Stimulated activated naive CD8-positive, alpha-beta T cell treated with anti-CD3 and anti-CD28 coated beads, Interleukin-15, Interleukin-2, amounts not matched to agents 100 ng/mL and 50 ng/mL, for 24 hours (primary cell): Measurements from ENCODE around the gene SIAE.
A peak's percentile ranks its signal among the peaks of the same experiment; 100 is the strongest.

Source experiments
- H3K27ac Mint-ChIP-seq: one replicate; pipeline ENCODE4 v1.8.0; 2021; ENCODE audit warnings: mild to moderate bottlenecking, mixed read lengths
- H3K27me3 Mint-ChIP-seq: one replicate; pipeline ENCODE4 v1.8.0; 2021; ENCODE audit warnings: mixed read lengths
- H3K36me3 Mint-ChIP-seq: one replicate; pipeline ENCODE4 v1.8.0; 2021; ENCODE audit warnings: low read depth, mixed read lengths
- H3K4me1 Mint-ChIP-seq: one replicate; pipeline ENCODE4 v1.8.0; 2021; ENCODE audit warnings: low read depth, mixed read lengths
- H3K4me3 Mint-ChIP-seq: one replicate; pipeline ENCODE4 v1.8.0; 2021; ENCODE audit warnings: mild to moderate bottlenecking, mixed read lengths
- H3K9me3 Mint-ChIP-seq: one replicate; pipeline ENCODE4 v1.8.0; 2021; ENCODE audit warnings: mixed read lengths

SIAE gene

GRCh38 chr11:124646148-124646547 lies 27.4 kb downstream of the SIAE start:
- H3K4me1 Mint-ChIP-seq: peaks cover 5% of the 10 kb centered on the region
- no peaks in the 10 kb centered on the region for H3K9me3 Mint-ChIP-seq
- no peak overlapping the region for H3K27ac Mint-ChIP-seq
- no peaks in the 10 kb centered on the region for H3K27me3 Mint-ChIP-seq
- H3K4me3 Mint-ChIP-seq: no peak overlapping the region
- H3K36me3 Mint-ChIP-seq: no peaks in the 10 kb centered on the region

- Mint-ChIP-seq H3K27ac (no peak overlapping the region), H3K27me3 (no peaks in the 10 kb centered on the region), H3K4me3 (no peak overlapping the region), H3K36me3 (no peaks in the 10 kb centered on the region), H3K4me1 (peaks cover 5% of the 10 kb centered on the region), H3K9me3 (no peaks in the 10 kb centered on the region)
These were observed 28.9 kb downstream of the SIAE start for GRCh38 chr11:124644426-124645280.

GRCh38 chr11:124643605-124644425 lies 29.7 kb downstream of the SIAE start:
- H3K4me3 Mint-ChIP-seq: no peak overlapping the region
- no peaks in the 10 kb centered on the region for H3K9me3 Mint-ChIP-seq
- no peaks in the 10 kb centered on the region for H3K27me3 Mint-ChIP-seq
- H3K4me1 Mint-ChIP-seq: peaks cover 5% of the 10 kb centered on the region
- H3K27ac Mint-ChIP-seq: no peak overlapping the region
- H3K36me3 Mint-ChIP-seq: peaks cover under 1% of the 10 kb centered on the region

- Mint-ChIP-seq H3K4me3 (no peak overlapping the region), H3K36me3 (peaks cover 7% of the 10 kb centered on the region), H3K4me1 (peaks cover 5% of the 10 kb centered on the region), H3K9me3 (no peaks in the 10 kb centered on the region), H3K27ac (no peak overlapping the region), H3K27me3 (no peaks in the 10 kb centered on the region)
These were observed 30.4 kb downstream of the SIAE start for GRCh38 chr11:124643042-124643604.

GRCh38 chr11:124642628-124643027 lies 30.9 kb downstream of the SIAE start:
- Mint-ChIP-seq H3K9me3 (no peaks in the 10 kb centered on the region), H3K4me3 (no peak overlapping the region), H3K4me1 (peaks cover 5% of the 10 kb centered on the region), H3K27me3 (no peaks in the 10 kb centered on the region), H3K36me3 (peaks cover 12% of the 10 kb centered on the region), H3K27ac (no peak overlapping the region)

- peaks cover 5% of the 10 kb centered on the region for H3K4me1 Mint-ChIP-seq
- no peak overlapping the region for H3K27ac Mint-ChIP-seq
- no peaks in the 10 kb centered on the region for H3K9me3 Mint-ChIP-seq
- no peaks in the 10 kb centered on the region for H3K27me3 Mint-ChIP-seq
- H3K4me3 Mint-ChIP-seq: no peak overlapping the region
- H3K36me3 Mint-ChIP-seq: peaks cover 27% of the 10 kb centered on the region
These were observed 32.9 kb downstream of the SIAE start for GRCh38 chr11:124640666-124641065.

- Mint-ChIP-seq H3K27me3 (no peaks in the 10 kb centered on the region), H3K4me1 (no peaks in the 10 kb centered on the region), H3K27ac (no peak overlapping the region), H3K9me3 (no peaks in the 10 kb centered on the region), H3K36me3 (peaks cover 28% of the 10 kb centered on the region), H3K4me3 (no peak overlapping the region)
These were observed 34.4 kb downstream of the SIAE start for GRCh38 chr11:124639186-124639585.

GRCh38 chr11:124638500-124638899 lies 35.0 kb downstream of the SIAE start:
- no peaks in the 10 kb centered on the region for H3K4me1 Mint-ChIP-seq
- H3K27ac Mint-ChIP-seq: no peak overlapping the region
- H3K27me3 Mint-ChIP-seq: no peaks in the 10 kb centered on the region
- H3K36me3 Mint-ChIP-seq: peaks cover 29% of the 10 kb centered on the region
- H3K4me3 Mint-ChIP-seq: no peak overlapping the region
- H3K9me3 Mint-ChIP-seq: no peaks in the 10 kb centered on the region

- no peaks in the 10 kb centered on the region for H3K9me3 Mint-ChIP-seq
- H3K27ac Mint-ChIP-seq: peak overlapping the region; percentile 31
- H3K4me1 Mint-ChIP-seq: no peaks in the 10 kb centered on the region
- no peaks in the 10 kb centered on the region for H3K27me3 Mint-ChIP-seq
- peaks cover 52% of the 10 kb centered on the region for H3K36me3 Mint-ChIP-seq
- no peak overlapping the region for H3K4me3 Mint-ChIP-seq
These were observed 37.6 kb downstream of the SIAE start for GRCh38 chr11:124635932-124636331.

- Mint-ChIP-seq H3K27me3 (no peaks in the 10 kb centered on the region), H3K9me3 (no peaks in the 10 kb centered on the region), H3K36me3 (peaks cover 60% of the 10 kb centered on the region), H3K4me1 (no peaks in the 10 kb centered on the region), H3K4me3 (no peak overlapping the region), H3K27ac (no peak overlapping the region)
These were observed 40.2 kb downstream of the SIAE start for GRCh38 chr11:124633355-124633754.

GRCh38 chr11:124629961-124630360 lies 43.6 kb downstream of the SIAE start:
- no peaks in the 10 kb centered on the region for H3K9me3 Mint-ChIP-seq
- H3K27ac Mint-ChIP-seq: no peak overlapping the region
- H3K4me3 Mint-ChIP-seq: no peak overlapping the region
- no peaks in the 10 kb centered on the region for H3K27me3 Mint-ChIP-seq
- peaks cover 5% of the 10 kb centered on the region for H3K4me1 Mint-ChIP-seq
- peaks cover 57% of the 10 kb centered on the region for H3K36me3 Mint-ChIP-seq

- H3K9me3 Mint-ChIP-seq: no peaks in the 10 kb centered on the region
- no peak overlapping the region for H3K27ac Mint-ChIP-seq
- H3K27me3 Mint-ChIP-seq: no peaks in the 10 kb centered on the region
- peaks cover 58% of the 10 kb centered on the region for H3K36me3 Mint-ChIP-seq
- H3K4me3 Mint-ChIP-seq: no peak overlapping the region
- H3K4me1 Mint-ChIP-seq: peaks cover 16% of the 10 kb centered on the region
These were observed 46.0 kb downstream of the SIAE start for GRCh38 chr11:124627546-124627945.

- H3K27ac Mint-ChIP-seq: peak overlapping the region; percentile 84
These were observed 47.9 kb downstream of the SIAE start for GRCh38 chr11:124625504-124626168.

GRCh38 chr11:124623861-124624525 lies 49.5 kb downstream of the SIAE start:
- Mint-ChIP-seq H3K27me3 (peaks cover 4% of the 10 kb centered on the region), H3K4me1 (peaks cover 21% of the 10 kb centered on the region), H3K36me3 (peaks cover 37% of the 10 kb centered on the region), H3K4me3 (peak overlapping the region; percentile 93), H3K9me3 (no peaks in the 10 kb centered on the region), H3K27ac (peak overlapping the region; percentile 95)

More at GRCh38 chr11:124625504-124626168, 47.9 kb downstream of the SIAE start:
- H3K4me1 Mint-ChIP-seq: peaks cover 21% of the 10 kb centered on the region
- H3K4me3 Mint-ChIP-seq: no peak overlapping the region
- no peaks in the 10 kb centered on the region for H3K27me3 Mint-ChIP-seq
- H3K36me3 Mint-ChIP-seq: peaks cover 42% of the 10 kb centered on the region
- H3K9me3 Mint-ChIP-seq: no peaks in the 10 kb centered on the region
